ENCODE data around the gene DNAAF8. TPM values are rescaled to one million over a fixed set of nuclear protein-coding genes. Genes with fewer than 3 reads are reported as not detected.
A peak's percentile ranks its signal among the peaks of the same experiment; 100 is the strongest.

The DNAAF8 gene
- polyA plus RNA-seq, 1 experiment = 0.89 TPM

DNA sequence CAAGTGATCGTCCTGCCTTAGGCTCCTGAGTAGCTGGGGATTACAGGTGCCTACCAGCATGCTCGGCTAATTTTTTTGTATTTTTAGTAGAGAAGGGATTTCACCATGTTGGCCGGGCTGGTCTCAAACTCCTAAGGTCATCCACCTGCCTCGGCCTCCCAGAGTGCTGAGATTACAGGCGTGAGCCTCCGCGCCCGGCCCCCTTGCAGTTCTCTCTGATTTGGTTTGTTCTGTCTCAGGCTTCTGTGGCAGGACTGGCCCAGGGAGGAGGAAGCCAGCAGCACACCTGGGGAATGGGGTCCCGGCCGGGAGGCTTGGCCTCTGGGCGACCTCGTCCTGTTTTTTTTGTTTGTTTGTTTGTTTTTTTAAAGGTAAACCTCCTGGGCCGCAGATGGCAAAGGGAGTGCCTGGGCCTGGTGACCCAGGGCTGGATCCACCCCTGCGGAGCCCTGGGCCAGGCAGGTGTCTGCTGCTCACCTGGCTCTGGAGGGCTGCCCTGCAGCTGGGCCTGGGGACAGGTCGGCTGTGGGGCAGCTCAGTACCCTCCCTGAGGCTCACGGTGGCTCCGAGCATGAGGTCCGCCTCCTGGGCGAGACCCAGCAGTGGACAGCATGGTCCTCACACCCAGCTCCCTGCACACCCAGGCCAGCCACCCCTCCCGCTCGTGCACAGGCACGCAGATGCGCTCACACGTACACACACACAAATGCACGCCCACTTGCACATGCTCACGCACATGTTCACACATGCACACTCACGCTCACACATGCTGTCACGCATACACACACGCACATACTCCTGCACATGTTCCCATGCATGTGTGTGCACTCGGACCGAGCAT lies 44.3 kb upstream of the DNAAF8 start:
- Histone ChIP-seq H3K9me3 (ENCODE audit: control insufficient read depth, insufficient read depth, low read length) (no peaks in the 10 kb centered on the region; the same call in 1 of the 2 replicates), H3K4me3 (ENCODE audit: low read depth, low read length) (no peak overlapping the region), H3K27ac (ENCODE audit: low read depth, low read length) (no peak overlapping the region), H3K27me3 (ENCODE audit: control insufficient read depth, insufficient read depth, low read length) (no peaks in the 10 kb centered on the region)
- POLR2A ChIA-PET = no interaction called here
- TF ChIP-seq, protein P1, sequence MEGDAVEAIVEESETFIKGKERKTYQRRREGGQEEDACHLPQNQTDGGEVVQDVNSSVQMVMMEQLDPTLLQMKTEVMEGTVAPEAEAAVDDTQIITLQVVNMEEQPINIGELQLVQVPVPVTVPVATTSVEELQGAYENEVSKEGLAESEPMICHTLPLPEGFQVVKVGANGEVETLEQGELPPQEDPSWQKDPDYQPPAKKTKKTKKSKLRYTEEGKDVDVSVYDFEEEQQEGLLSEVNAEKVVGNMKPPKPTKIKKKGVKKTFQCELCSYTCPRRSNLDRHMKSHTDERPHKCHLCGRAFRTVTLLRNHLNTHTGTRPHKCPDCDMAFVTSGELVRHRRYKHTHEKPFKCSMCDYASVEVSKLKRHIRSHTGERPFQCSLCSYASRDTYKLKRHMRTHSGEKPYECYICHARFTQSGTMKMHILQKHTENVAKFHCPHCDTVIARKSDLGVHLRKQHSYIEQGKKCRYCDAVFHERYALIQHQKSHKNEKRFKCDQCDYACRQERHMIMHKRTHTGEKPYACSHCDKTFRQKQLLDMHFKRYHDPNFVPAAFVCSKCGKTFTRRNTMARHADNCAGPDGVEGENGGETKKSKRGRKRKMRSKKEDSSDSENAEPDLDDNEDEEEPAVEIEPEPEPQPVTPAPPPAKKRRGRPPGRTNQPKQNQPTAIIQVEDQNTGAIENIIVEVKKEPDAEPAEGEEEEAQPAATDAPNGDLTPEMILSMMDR (IDR thresholded peaks at IDR 0.05; ENCODE audit: low read depth, low read length) = no peak
- CTCF ChIA-PET = no interaction called here
- DNase-seq (ENCODE audit: low read depth, low spot score) = no peak

DNA sequence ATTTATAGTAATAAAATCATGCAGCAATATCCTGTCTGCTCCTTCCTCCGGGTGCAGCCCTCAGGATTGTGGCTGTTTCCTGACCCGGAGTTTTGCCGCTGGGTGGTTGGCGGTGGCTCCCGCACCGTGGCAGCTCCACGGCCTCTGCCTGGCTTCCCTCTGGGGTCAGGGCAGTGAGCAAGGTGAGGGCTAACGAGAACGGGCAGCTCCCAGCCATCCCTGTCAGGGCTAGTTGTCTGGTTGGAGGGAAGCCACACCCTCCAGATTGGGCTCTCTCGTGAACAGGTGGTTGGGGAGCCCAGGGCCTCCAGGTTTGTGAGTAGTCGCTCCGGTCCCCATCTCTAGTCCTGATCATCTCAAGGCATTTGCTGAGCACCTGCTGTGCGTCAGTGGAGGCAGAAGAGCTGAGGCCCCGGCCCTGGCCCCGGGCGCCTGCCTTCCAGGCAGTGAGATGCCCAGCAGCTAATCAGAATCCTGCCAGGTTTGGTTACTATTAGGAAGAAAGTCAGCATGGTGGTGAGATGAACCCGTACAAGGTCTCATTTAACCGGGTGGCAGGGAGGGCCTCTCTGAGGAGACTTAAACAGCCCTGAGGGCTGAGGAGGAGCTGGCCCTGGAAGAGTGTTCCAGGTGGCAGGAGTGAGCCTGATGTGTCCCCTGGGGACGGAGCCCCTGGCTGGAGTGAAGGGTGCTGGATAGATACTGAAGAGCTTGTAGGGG lies 43.2 kb upstream of the DNAAF8 start:
- CTCF ChIA-PET = no interaction called here

DNA sequence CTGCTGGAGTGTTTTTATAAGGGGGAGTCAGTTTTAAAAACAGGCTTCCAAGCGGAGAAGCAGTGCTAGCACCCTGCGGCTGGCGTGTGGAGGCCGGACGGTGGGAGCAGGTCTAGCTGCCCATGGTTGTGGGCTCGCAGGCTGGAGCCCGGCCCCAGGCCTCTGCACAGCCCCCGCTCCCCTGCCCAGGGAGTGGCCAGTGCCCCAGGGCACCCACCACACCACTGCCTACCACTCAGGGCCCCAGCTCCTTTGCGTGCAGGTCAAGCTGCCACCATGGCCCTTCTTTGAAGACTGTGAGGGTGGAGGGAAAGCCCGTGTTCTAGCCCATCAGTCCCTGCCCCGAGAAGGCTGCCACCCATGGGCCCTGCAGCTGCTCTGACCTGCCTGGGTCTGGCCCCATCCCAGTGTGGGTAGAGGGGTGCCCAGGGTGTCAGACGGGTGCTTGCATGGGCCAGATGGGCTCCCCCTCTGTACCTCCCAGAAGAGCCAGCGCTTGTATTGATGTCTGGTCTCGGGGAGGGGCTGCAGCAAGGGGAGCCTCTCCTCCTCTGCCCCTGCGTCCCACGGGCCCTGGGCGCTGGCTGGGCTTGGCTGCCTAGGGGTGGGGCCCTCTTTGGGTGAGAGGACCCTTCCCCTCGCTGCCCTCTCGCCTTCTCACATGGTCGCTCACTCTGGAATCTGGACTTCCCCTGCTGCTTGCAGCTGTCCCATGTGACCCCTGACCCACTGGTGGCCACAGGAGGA lies 42.5 kb upstream of the DNAAF8 start:
- POLR2A ChIA-PET = no interaction called here

More for the DNA sequence above, 43.2 kb upstream of the DNAAF8 start:
- H3K9me3 ChIP-seq (ENCODE audit: control insufficient read depth, insufficient read depth, low read length) = no peaks in the 10 kb centered on the region; the same call in 1 of the 2 replicates
- DNase-seq (ENCODE audit: low read depth, low spot score) = no peak
- H3K27me3 ChIP-seq (ENCODE audit: control insufficient read depth, insufficient read depth, low read length) = no peaks in the 10 kb centered on the region
- H3K27ac ChIP-seq (ENCODE audit: low read depth, low read length) = no peak overlapping the region
- TF ChIP-seq, protein P1 (IDR thresholded peaks at IDR 0.05; ENCODE audit: low read depth, low read length) = no peak
- POLR2A ChIA-PET = no interaction called here
- no peak overlapping the region for H3K4me3 ChIP-seq (ENCODE audit: low read depth, low read length)

DNA sequence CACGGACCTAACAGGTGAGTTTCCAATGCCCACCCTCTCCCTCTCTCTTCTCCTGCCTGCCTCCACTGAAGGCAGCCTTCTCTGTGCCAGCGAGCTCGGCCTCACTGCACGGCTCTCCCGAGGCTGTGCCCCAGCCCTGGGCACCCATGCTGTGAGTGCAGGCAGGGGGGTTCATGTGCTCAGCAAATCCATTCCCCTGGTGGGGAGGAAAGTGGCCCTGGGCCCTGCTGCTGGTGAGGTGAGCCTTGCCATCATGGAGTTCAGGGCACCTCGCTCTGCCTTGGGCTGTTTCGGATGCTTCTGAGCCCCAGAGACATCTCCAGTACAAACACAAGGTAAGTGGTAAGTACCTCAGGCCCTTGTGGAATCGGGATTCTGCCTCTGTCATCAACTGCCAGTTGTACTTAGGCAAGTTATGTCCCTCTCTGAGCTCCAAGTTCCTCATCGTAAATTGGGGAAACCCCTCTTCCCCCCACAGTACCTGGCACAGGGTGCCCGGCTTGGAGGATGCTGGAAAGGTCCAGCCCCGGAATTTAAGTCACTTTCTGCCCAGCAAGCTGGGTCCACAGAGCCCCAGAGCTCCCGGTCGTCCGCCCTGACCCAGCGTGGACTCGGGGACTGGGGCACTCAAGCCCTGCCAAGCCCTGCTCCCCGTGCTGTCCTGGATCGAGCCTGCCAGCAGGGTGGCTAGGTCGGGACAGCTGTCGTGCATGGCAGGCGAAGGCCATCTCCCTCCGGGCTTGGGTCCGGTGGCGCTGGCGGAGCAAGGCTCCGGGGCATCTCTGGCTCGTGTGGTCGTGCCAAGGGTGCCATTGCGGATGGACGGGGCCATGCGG lies 41.7 kb upstream of the DNAAF8 start:
- ChIA-PET CTCF (interaction anchor here (1.4 kb wide), 1 partner anchor 10 kb away, joined by 6 read pairs; no protein-coding TSS in a partner anchor), POLR2A (interaction anchor here (1.4 kb wide), 1 partner anchor 42 kb away, joined by 5 read pairs; the partner anchor contains the start of genes ANKS3 and DNAAF8)
- TF ChIP-seq, protein P1 (IDR thresholded peaks at IDR 0.05; ENCODE audit: low read depth, low read length) = no peak
- no peak for DNase-seq (ENCODE audit: low read depth, low spot score)
- Histone ChIP-seq H3K9me3 (ENCODE audit: control insufficient read depth, insufficient read depth, low read length) (no peaks in the 10 kb centered on the region; the same call in 1 of the 2 replicates), H3K27ac (ENCODE audit: low read depth, low read length) (peak overlapping the region; percentile 21), H3K4me3 (ENCODE audit: low read depth, low read length) (peak overlapping the region; percentile 69), H3K27me3 (ENCODE audit: control insufficient read depth, insufficient read depth, low read length) (no peaks in the 10 kb centered on the region)

More for the DNA sequence above, 42.5 kb upstream of the DNAAF8 start:
- TF ChIP-seq, protein P1 (IDR thresholded peaks at IDR 0.05; ENCODE audit: low read depth, low read length) = no peak
- Histone ChIP-seq H3K4me3 (ENCODE audit: low read depth, low read length) (no peak overlapping the region), H3K27ac (ENCODE audit: low read depth, low read length) (no peak overlapping the region), H3K27me3 (ENCODE audit: control insufficient read depth, insufficient read depth, low read length) (no peaks in the 10 kb centered on the region), H3K9me3 (ENCODE audit: control insufficient read depth, insufficient read depth, low read length) (no peaks in the 10 kb centered on the region; the same call in 1 of the 2 replicates)
- no peak for DNase-seq (ENCODE audit: low read depth, low spot score)
- CTCF ChIA-PET = no interaction called here

Data from AG04450 (cell line).